Measurements from ENCODE around the gene GABBR2. TPM values are rescaled to one million over a fixed set of nuclear protein-coding genes. Genes with fewer than 3 reads are reported as not detected.

Gene GABBR2
- total and polyA plus RNA-seq, 12 donors: under 0.01 to 1.3 (median 0.45) TPM

- intact Hi-C loops (cut with DNase I): loop anchor here in 1 of 10 donors (10.0 kb wide), 1 partner anchor 243 kb away; no protein-coding TSS in a partner anchor
- 53 to 54% methylated on average over 4 of the region's 4 CpGs for WGBS, 2 donors
- Histone ChIP-seq H3K9me3 (no peaks in the 10 kb centered on the region), H3K36me3 (no peaks in the 10 kb centered on the region), H3K27ac (no peak overlapping the region), H3K4me1 (no peaks in the 10 kb centered on the region), H3K4me3 (no peak overlapping the region), H3K27me3 (peaks cover 0 to 4% (median 0%) of the 10 kb centered on the region in 7 donors)
- no peak for DNase-seq
- TF ChIP-seq CTCF (IDR thresholded peaks at IDR 0.05): no peak
- ATAC-seq: no peak
Measured at GRCh38 chr9:98532147-98532546, 176.6 kb downstream of the GABBR2 start.

GRCh38 chr9:98530806-98531386, 177.8 kb downstream of the GABBR2 start:
- no peaks in the 10 kb centered on the region for H3K36me3 ChIP-seq
- H3K4me3 ChIP-seq: no peak overlapping the region
- no peak for TF ChIP-seq CTCF (IDR thresholded peaks at IDR 0.05)
- intact Hi-C loops (cut with DNase I): loop anchor here in 1 of 10 donors (10.0 kb wide), 1 partner anchor 244 kb away; no protein-coding TSS in a partner anchor
- peaks cover 0 to 5% (median 0%) of the 10 kb centered on the region in 7 donors for H3K27me3 ChIP-seq
- no peaks in the 10 kb centered on the region for H3K4me1 ChIP-seq
- no peaks in the 10 kb centered on the region for H3K9me3 ChIP-seq
- 68 to 85% methylated on average over 6 of the region's 6 CpGs for WGBS, 2 donors
- ATAC-seq: peak in 1 of 8 donors; percentile 56
- H3K27ac ChIP-seq: no peak overlapping the region
- DNase-seq: no peak

GRCh38 chr9:98530275-98530674, 178.5 kb downstream of the GABBR2 start:
- no peaks in the 10 kb centered on the region for H3K36me3 ChIP-seq
- DNase-seq: no peak
- H3K27me3 ChIP-seq: peaks cover 0 to 6% (median 4%) of the 10 kb centered on the region in 7 donors
- no peak overlapping the region for H3K27ac ChIP-seq
- intact Hi-C loops (cut with DNase I): loop anchor here in 1 of 10 donors (10.0 kb wide), 1 partner anchor 245 kb away; no protein-coding TSS in a partner anchor
- H3K4me3 ChIP-seq: no peak overlapping the region
- no peak for ATAC-seq
- no peaks in the 10 kb centered on the region for H3K9me3 ChIP-seq
- no peaks in the 10 kb centered on the region for H3K4me1 ChIP-seq
- TF ChIP-seq CTCF (IDR thresholded peaks at IDR 0.05): no peak
- 75 to 77% methylated on average over 8 of the region's 8 CpGs for WGBS, 2 donors

- intact Hi-C loops (cut with DNase I): loop anchor here in 1 of 10 donors (10.0 kb wide), 1 partner anchor 245 kb away; no protein-coding TSS in a partner anchor
- DNase-seq (no peak), ATAC-seq (no peak)
- Histone ChIP-seq H3K27me3 (peaks cover 0 to 8% (median 4%) of the 10 kb centered on the region in 7 donors), H3K9me3 (no peaks in the 10 kb centered on the region), H3K36me3 (no peaks in the 10 kb centered on the region), H3K4me1 (no peaks in the 10 kb centered on the region), H3K27ac (no peak overlapping the region), H3K4me3 (no peak overlapping the region)
- WGBS, 2 donors: 83 to 86% methylated on average over 7 of the region's 7 CpGs
- no peak for TF ChIP-seq CTCF (IDR thresholded peaks at IDR 0.05)
Measured at GRCh38 chr9:98529841-98530240, 178.9 kb downstream of the GABBR2 start.
